ENCODE data around the gene OR8D4. TPM values are rescaled to one million over a fixed set of nuclear protein-coding genes. Genes with fewer than 3 reads are reported as not detected.

Gene OR8D4
- total and polyA plus RNA-seq, 2 experiments from 2014 or later = not detected

GRCh38 chr11:123904932-123905331 is 3.0 kb downstream of the OR8D4 start:
- Histone ChIP-seq H3K9ac (no peak overlapping the region), H4K20me1 (ENCODE audit: insufficient read depth) (no peaks in the 10 kb centered on the region), H3K27ac (no peak overlapping the region), H3K27me3 (replicated peaks; ENCODE audit: insufficient read depth) (peaks cover 4% of the 10 kb centered on the region), H3K79me2 (ENCODE audit: insufficient read depth) (no peaks in the 10 kb centered on the region), H3K4me1 (ENCODE audit: insufficient read depth) (no peaks in the 10 kb centered on the region), H3K9me3 (ENCODE audit: low read depth) (no peaks in the 10 kb centered on the region), H3K36me3 (ENCODE audit: low read depth) (no peaks in the 10 kb centered on the region), H3K4me2 (ENCODE audit: unreplicated experiment) (no peak overlapping the region), H3F3A (ENCODE audit: insufficient read depth) (no peaks in the 10 kb centered on the region), H2AFZ (no peak overlapping the region), H3K9me2 (ENCODE audit: insufficient read depth) (no peaks in the 10 kb centered on the region), H3K4me3 (no peak overlapping the region)
- DNase-seq = no peak
- in situ Hi-C loops (cut with MboI) = no loop called here
- 14 to 17% methylated on average over 3 of the region's 3 CpGs for WGBS, 2 experiments (ENCODE audit: low coverage in 1 of 2, low lambda C conversion rate in 2 of 2, missing lambda C conversion rate in 2 of 2)
- TF ChIP-seq EZH2phosphoT487 (IDR thresholded peaks at IDR 0.05; ENCODE audit: insufficient read depth, low read depth) (no peak), EZH2 (IDR thresholded peaks at IDR 0.05; ENCODE audit: insufficient read depth, poor library complexity, severe bottlenecking) (no peak)

DNA sequence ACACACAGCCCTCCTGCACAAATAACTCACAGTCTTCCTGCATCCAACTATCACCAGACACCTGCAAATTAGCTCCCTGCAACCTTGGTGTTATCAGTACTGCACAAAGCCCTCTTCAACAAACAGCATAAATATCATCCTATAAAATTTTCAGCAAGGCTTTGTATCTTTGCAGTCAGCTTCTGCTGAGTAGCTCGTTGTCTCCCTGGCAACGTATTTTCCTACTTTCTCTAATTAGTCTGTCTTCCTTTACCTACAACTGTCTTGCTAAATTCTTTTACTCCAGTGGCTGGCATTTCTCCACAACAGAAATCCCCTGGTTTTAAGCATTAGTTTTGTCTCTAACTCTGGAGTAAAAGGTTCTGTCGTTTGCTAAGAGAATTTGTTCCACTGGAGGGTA is 3.9 kb downstream of the OR8D4 start:
- Histone ChIP-seq H3K4me3 (no peak overlapping the region), H3K4me1 (ENCODE audit: insufficient read depth) (no peaks in the 10 kb centered on the region), H3K36me3 (ENCODE audit: low read depth) (no peaks in the 10 kb centered on the region), H3F3A (ENCODE audit: insufficient read depth) (no peaks in the 10 kb centered on the region), H3K27me3 (replicated peaks; ENCODE audit: insufficient read depth) (peaks cover 4% of the 10 kb centered on the region), H3K9me3 (ENCODE audit: low read depth) (no peaks in the 10 kb centered on the region), H2AFZ (no peak overlapping the region), H3K79me2 (ENCODE audit: insufficient read depth) (no peaks in the 10 kb centered on the region), H4K20me1 (ENCODE audit: insufficient read depth) (no peaks in the 10 kb centered on the region), H3K9ac (no peak overlapping the region), H3K27ac (no peak overlapping the region), H3K9me2 (ENCODE audit: insufficient read depth) (no peaks in the 10 kb centered on the region), H3K4me2 (ENCODE audit: unreplicated experiment) (no peak overlapping the region)
- no peak for DNase-seq
- TF ChIP-seq EZH2 (IDR thresholded peaks at IDR 0.05; ENCODE audit: insufficient read depth, poor library complexity, severe bottlenecking) (no peak), EZH2phosphoT487 (IDR thresholded peaks at IDR 0.05; ENCODE audit: insufficient read depth, low read depth) (no peak)
- in situ Hi-C loops (cut with MboI) = no loop called here
- WGBS, 2 experiments (ENCODE audit: low coverage in 1 of 2, low lambda C conversion rate in 2 of 2, missing lambda C conversion rate in 2 of 2) = 9 to 14% methylated on average over 3 of the region's 3 CpGs

DNA sequence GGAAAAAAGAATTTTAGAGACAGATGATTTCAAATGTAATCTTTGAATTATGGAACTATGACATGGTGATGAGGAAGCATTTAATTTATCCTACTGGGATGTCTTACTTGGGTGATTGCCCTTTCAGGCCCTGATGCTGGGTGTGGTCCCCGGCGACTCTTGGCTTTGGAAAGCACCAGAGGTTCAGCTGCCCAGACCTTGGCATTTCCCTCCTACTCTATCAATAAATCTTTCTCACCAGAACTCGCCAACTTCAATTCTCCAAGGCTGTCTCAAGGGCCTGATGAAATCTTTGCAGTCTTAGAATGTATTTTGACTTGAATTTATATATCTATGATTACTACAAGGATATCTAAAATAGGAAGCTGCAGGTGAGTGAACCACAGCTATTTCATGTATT is 19.0 kb downstream of the OR8D4 start:
- Histone ChIP-seq H3K79me2 (ENCODE audit: insufficient read depth) (no peaks in the 10 kb centered on the region), H3K4me3 (no peak overlapping the region), H2AFZ (no peak overlapping the region), H3K27me3 (replicated peaks; ENCODE audit: insufficient read depth) (no peaks in the 10 kb centered on the region), H3K27ac (no peak overlapping the region), H3K9ac (no peak overlapping the region), H3F3A (ENCODE audit: insufficient read depth) (no peaks in the 10 kb centered on the region), H4K20me1 (ENCODE audit: insufficient read depth) (no peaks in the 10 kb centered on the region), H3K9me3 (ENCODE audit: low read depth) (no peaks in the 10 kb centered on the region), H3K36me3 (ENCODE audit: low read depth) (no peaks in the 10 kb centered on the region), H3K9me2 (ENCODE audit: insufficient read depth) (no peaks in the 10 kb centered on the region), H3K4me2 (ENCODE audit: unreplicated experiment) (no peak overlapping the region), H3K4me1 (ENCODE audit: insufficient read depth) (no peaks in the 10 kb centered on the region)
- TF ChIP-seq EZH2phosphoT487 (IDR thresholded peaks at IDR 0.05; ENCODE audit: insufficient read depth, low read depth) = no peak
- TF ChIP-seq EZH2 (IDR thresholded peaks at IDR 0.05; ENCODE audit: insufficient read depth, poor library complexity, severe bottlenecking) = no peak
- in situ Hi-C loops (cut with MboI) = no loop called here
- no peak for DNase-seq
- WGBS, 2 experiments (ENCODE audit: low coverage in 1 of 2, low lambda C conversion rate in 2 of 2, missing lambda C conversion rate in 2 of 2) = 24 to 31% methylated on average over 3 of the region's 3 CpGs

DNA sequence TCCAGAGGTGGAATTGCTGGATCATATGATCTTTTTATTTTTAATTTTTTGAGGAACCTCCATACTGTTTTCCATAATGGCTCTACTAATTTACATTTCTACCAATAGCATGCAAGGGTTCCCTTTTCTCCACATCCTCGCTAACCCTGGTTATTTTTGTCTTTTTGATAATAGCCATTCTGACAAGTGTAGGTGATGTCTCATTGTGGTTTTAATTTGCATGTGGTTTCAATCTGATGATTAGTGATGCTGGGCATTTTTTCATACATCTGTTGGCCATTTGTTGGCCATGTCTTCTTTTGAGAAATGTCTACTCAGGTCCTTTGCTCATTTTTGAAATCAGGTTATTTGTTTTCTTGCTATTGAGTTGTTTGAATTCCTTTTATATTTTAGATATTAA is 22.1 kb downstream of the OR8D4 start:
- H4K20me1 ChIP-seq (ENCODE audit: insufficient read depth) = no peaks in the 10 kb centered on the region
- in situ Hi-C loops (cut with MboI) = no loop called here
- H3K4me3 ChIP-seq = no peak overlapping the region
- no peak for DNase-seq
- no peaks in the 10 kb centered on the region for H3K36me3 ChIP-seq (ENCODE audit: low read depth)
- no peaks in the 10 kb centered on the region for H3F3A ChIP-seq (ENCODE audit: insufficient read depth)
- no peak for TF ChIP-seq EZH2 (IDR thresholded peaks at IDR 0.05; ENCODE audit: insufficient read depth, poor library complexity, severe bottlenecking)
- no peak for TF ChIP-seq EZH2phosphoT487 (IDR thresholded peaks at IDR 0.05; ENCODE audit: insufficient read depth, low read depth)
- no peaks in the 10 kb centered on the region for H3K9me3 ChIP-seq (ENCODE audit: low read depth)
- H3K4me1 ChIP-seq (ENCODE audit: insufficient read depth) = no peaks in the 10 kb centered on the region
- H3K9me2 ChIP-seq (ENCODE audit: insufficient read depth) = no peaks in the 10 kb centered on the region
- H3K27me3 ChIP-seq (replicated peaks; ENCODE audit: insufficient read depth) = no peaks in the 10 kb centered on the region
- no peak overlapping the region for H3K9ac ChIP-seq
- no peak overlapping the region for H2AFZ ChIP-seq
- H3K27ac ChIP-seq = no peak overlapping the region
- 0% methylated on average over 1 of the region's 1 CpG for whole genome bisulfite sequencing, 2 experiments (ENCODE audit: low coverage in 1 of 2, low lambda C conversion rate in 2 of 2, missing lambda C conversion rate in 2 of 2)
- no peaks in the 10 kb centered on the region for H3K79me2 ChIP-seq (ENCODE audit: insufficient read depth)
- no peak overlapping the region for H3K4me2 ChIP-seq (ENCODE audit: unreplicated experiment)

DNA sequence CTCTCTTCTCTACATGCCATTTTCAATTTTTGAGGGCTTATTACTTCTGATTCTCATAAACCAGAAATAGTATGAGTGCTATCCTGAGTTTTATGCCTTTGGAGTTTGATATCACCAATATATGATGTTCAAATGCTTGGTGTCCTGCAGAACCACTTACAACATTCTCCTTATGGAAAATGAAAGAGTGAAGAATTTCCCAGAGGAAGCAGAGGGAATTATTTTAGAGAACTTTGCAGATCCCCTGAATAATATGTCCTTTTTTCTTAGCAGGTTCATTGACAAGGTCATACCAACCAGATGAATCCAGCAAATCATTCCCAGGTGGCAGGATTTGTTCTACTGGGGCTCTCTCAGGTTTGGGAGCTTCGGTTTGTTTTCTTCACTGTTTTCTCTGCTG is 37.4 kb downstream of the OR8D4 start, which contains the start of gene OR4D5:
Gene OR4D5, plus strand, starts transcription at position 301 of the 400 bp plus-strand sequence. Its CDS starts 0 bp downstream, at position 301.
- Histone ChIP-seq H3K27me3 (replicated peaks; ENCODE audit: insufficient read depth) (no peaks in the 10 kb centered on the region), H2AFZ (no peak within 1 kb of the TSS), H3K4me2 (ENCODE audit: unreplicated experiment) (no peak within 1 kb of the TSS), H3K79me2 (ENCODE audit: insufficient read depth) (no peaks in the 10 kb centered on the region), H3K9me2 (ENCODE audit: insufficient read depth) (no peaks in the 10 kb centered on the region), H3K4me3 (no peak within 1 kb of the TSS), H3K36me3 (ENCODE audit: low read depth) (no peaks in the 10 kb centered on the region), H3K9ac (no peak within 1 kb of the TSS), H3F3A (ENCODE audit: insufficient read depth) (no peaks in the 10 kb centered on the region), H3K9me3 (ENCODE audit: low read depth) (no peaks in the 10 kb centered on the region), H4K20me1 (ENCODE audit: insufficient read depth) (no peaks in the 10 kb centered on the region), H3K4me1 (ENCODE audit: insufficient read depth) (no peaks in the 10 kb centered on the region), H3K27ac (no peak within 1 kb of the TSS)
- DNase-seq = no peak
- TF ChIP-seq EZH2phosphoT487 (IDR thresholded peaks at IDR 0.05; ENCODE audit: insufficient read depth, low read depth) (no peak), EZH2 (IDR thresholded peaks at IDR 0.05; ENCODE audit: insufficient read depth, poor library complexity, severe bottlenecking) (no peak)
- in situ Hi-C loops (cut with MboI) = no loop called here
- WGBS, 2 experiments (ENCODE audit: low coverage in 1 of 2, low lambda C conversion rate in 2 of 2, missing lambda C conversion rate in 2 of 2) = 12 to 20% methylated on average over 1 of the region's 1 CpG
